Right lobe of liver (tissue), 6 donors: ENCODE measurements around the gene POMT2. TPM values are rescaled to one million over a fixed set of nuclear protein-coding genes. Genes with fewer than 3 reads are reported as not detected.

Experiments
- ATAC-seq, 4 donors: fragments of 200-7000 bp; cut with Tn5 transposase; one replicate each; pipeline ENCODE4 v1.9.1; 2020; ENCODE audit warnings: mild to moderate bottlenecking in 4 of 4, moderate library complexity in 4 of 4
- DNase-seq, 3 donors: peaks; one replicate each; pipeline ENCODE4 v3.0.0-alpha.2; 2020
- H3K27ac ChIP-seq, 3 donors: fragments of 200-600 bp; one replicate each; pipeline ENCODE4 v1.8.0; 2022
- H3K27me3 ChIP-seq, 2 donors: fragments of 200-600 bp; one replicate each; pipeline ENCODE4 v1.8.0; 2022
- H3K36me3 ChIP-seq, 4 donors: fragments of 200-600 bp; sonication (generic) in 1 of 4; one replicate each; pipeline versions ENCODE4 v1.5.1 to v1.8.0; 2017 to 2022; ENCODE audit warnings: control low read depth in 1 of 4
- H3K4me1 ChIP-seq, 4 donors: fragments of 200-600 bp; sonication (generic) in 1 of 4; one replicate each; pipeline versions ENCODE4 v1.5.1 to v1.8.0; 2017 to 2022; ENCODE audit warnings: control low read depth in 1 of 4
- H3K4me3 ChIP-seq, 3 donors: fragments of 200-600 bp; one replicate each; pipeline ENCODE4 v1.8.0; 2022
- H3K9me3 ChIP-seq, 4 donors: fragments of 200-600 bp; sonication (generic) in 1 of 4; one replicate each; pipeline versions ENCODE4 v1.5.1 to v1.8.0; 2017 to 2022; ENCODE audit warnings: control low read depth in 1 of 4
- POLR2A ChIP-seq: fragments of 450-650 bp; IDR thresholded peaks from one replicate; pipeline ENCODE4 v1.6.1; 2017; ENCODE audit warnings: antibody characterized with exemption, mild to moderate bottlenecking
- WGBS: methylation state at CpG from one replicate; pipeline ENCODE4 v1.1.6; 2018; ENCODE audit warnings: low coverage, low lambda C conversion rate; ENCODE audit not compliant: insufficient coverage; ENCODE audit errors: missing lambda C conversion rate; 5-methylcytosine and 5-hydroxymethylcytosine counted together
- intact Hi-C, 2 donors: fragments of 100-400 bp; cut with DNase I; formaldehyde crosslinking; loops; one replicate each; pipeline versions ENCODE4 v1.11.2 to v1.14.1; 2022
- total RNA-seq, 6 experiments: library from RNA; depleted of rRNA in 2 of 6; stranded (reverse); fragments of >200 nt in 2 of 6; fragmentation: NEBNext Ultra II Directional in 3 of 6; extraction: Animal tissue kit (Norgen Biotek cat#: 25700) in 3 of 6; gene quantifications; one replicate each; pipeline versions ENCODE4 v1.1.0 to v1.2.4, GENCODE V29; 2016 to 2023
- TF ChIP-seq, protein P1 (sequence below), 4 donors: fragments of 200-600 bp in 3 of 4; fragments of 450-650 bp in 1 of 4; IDR thresholded peaks; one replicate each; pipeline versions ENCODE4 v1.5.1 to v1.8.0; 2016 to 2022; ENCODE audit warnings: antibody characterized with exemption in 4 of 4, mild to moderate bottlenecking in 2 of 4
- donor health status: DM: no; HTN: yes; CAD: no.
- donor health status: DM: no; HTN: no; CAD: no.
- donor health status: DM: no; HTN: no; CAD: no.
- donor health status: DM: no; HTN: yes; CAD: no.
- donor health status: DM: no; HTN: yes; CAD: no.

Gene POMT2
- total RNA-seq, 6 experiments from 2014 or later, result 5.5 to 15.9 (median 12.9) TPM

GRCh38 chr14:77356899-77357298 lies 36.2 kb upstream of the POMT2 start:
- peaks cover 0 to 5% (median 0%) of the 10 kb centered on the region in 4 donors for H3K4me1 ChIP-seq
- H3K27ac ChIP-seq, result no peak overlapping the region
- H3K27me3 ChIP-seq, result no peaks in the 10 kb centered on the region
- no peaks in the 10 kb centered on the region for H3K36me3 ChIP-seq
- intact Hi-C loops, result no loop called here
- no peak overlapping the region for H3K4me3 ChIP-seq
- H3K9me3 ChIP-seq, result no peaks in the 10 kb centered on the region
- 97% methylated on average over 4 of the region's 4 CpGs for WGBS
- DNase-seq, result no peak
- ATAC-seq, result no peak
- TF ChIP-seq, protein P1, sequence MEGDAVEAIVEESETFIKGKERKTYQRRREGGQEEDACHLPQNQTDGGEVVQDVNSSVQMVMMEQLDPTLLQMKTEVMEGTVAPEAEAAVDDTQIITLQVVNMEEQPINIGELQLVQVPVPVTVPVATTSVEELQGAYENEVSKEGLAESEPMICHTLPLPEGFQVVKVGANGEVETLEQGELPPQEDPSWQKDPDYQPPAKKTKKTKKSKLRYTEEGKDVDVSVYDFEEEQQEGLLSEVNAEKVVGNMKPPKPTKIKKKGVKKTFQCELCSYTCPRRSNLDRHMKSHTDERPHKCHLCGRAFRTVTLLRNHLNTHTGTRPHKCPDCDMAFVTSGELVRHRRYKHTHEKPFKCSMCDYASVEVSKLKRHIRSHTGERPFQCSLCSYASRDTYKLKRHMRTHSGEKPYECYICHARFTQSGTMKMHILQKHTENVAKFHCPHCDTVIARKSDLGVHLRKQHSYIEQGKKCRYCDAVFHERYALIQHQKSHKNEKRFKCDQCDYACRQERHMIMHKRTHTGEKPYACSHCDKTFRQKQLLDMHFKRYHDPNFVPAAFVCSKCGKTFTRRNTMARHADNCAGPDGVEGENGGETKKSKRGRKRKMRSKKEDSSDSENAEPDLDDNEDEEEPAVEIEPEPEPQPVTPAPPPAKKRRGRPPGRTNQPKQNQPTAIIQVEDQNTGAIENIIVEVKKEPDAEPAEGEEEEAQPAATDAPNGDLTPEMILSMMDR (IDR thresholded peaks at IDR 0.05), result no peak
- TF ChIP-seq POLR2A, result no peak

DNA sequence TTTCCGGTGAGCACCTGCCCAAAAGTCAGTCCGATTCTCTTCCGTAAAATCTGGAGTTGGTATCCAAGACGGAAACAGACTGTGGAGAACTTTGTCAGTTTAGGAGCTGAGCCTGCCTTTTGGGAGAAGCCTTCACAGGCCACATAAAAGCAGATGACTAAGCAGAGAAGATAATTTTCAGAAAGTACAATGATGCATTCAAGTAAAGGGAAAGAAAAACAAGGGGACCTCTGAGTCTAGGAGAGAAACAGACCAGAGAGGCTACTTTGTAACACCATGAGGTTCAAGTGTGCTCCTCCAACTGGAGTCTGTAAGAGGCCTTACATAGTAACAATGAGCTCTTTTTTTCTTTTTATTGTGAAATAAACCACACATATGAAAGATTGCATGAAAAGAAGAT lies 35.1 kb upstream of the POMT2 start:
- H3K27ac ChIP-seq, result no peak overlapping the region
- intact Hi-C loops, result no loop called here
- no peak overlapping the region for H3K4me3 ChIP-seq
- WGBS, result 98% methylated on average over 4 of the region's 4 CpGs
- DNase-seq (no peak), ATAC-seq (no peak)
- TF ChIP-seq, protein P1 (IDR thresholded peaks at IDR 0.05), result no peak
- no peak for TF ChIP-seq POLR2A
- no peaks in the 10 kb centered on the region for H3K36me3 ChIP-seq
- H3K4me1 ChIP-seq, result peaks cover 0 to 5% (median 0%) of the 10 kb centered on the region in 4 donors
- H3K9me3 ChIP-seq, result no peaks in the 10 kb centered on the region
- H3K27me3 ChIP-seq, result no peaks in the 10 kb centered on the region

GRCh38 chr14:77353469-77354141 lies 32.9 kb upstream of the POMT2 start:
- no peaks in the 10 kb centered on the region for H3K9me3 ChIP-seq
- TF ChIP-seq, protein P1 (IDR thresholded peaks at IDR 0.05), result no peak
- TF ChIP-seq POLR2A, result no peak
- H3K36me3 ChIP-seq, result no peaks in the 10 kb centered on the region
- WGBS, result 83% methylated on average over 4 of the region's 5 CpGs
- H3K4me3 ChIP-seq, result no peak overlapping the region
- H3K27me3 ChIP-seq, result no peaks in the 10 kb centered on the region
- intact Hi-C loops, result no loop called here
- H3K4me1 ChIP-seq, result peaks cover 0 to 5% (median 0%) of the 10 kb centered on the region in 4 donors
- ATAC-seq, result peak in 1 of 4 donors; percentile 31
- no peak for DNase-seq
- H3K27ac ChIP-seq, result no peak overlapping the region

DNA sequence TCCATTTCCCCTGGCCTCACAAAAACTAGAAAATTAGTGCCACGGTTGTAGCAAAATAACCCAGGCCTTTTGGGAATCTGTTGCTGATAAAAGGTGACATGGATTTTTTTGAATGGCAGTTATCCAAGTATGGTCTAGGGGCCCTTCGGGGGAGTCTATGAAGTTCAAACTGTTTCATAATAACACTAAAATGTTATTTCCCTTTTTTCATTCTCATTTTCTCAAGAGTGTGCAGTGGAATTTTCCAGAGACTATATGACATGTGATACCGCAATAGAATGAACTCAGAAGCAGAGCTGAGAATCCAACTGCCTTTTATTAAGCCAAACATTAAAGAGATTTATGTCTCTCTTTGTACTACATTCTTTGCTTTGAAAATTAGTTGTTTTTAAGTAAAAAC lies 27.1 kb upstream of the POMT2 start:
- TF ChIP-seq, protein P1 (IDR thresholded peaks at IDR 0.05), result no peak
- TF ChIP-seq POLR2A, result no peak

More for the DNA sequence above, 27.1 kb upstream of the POMT2 start:
- Histone ChIP-seq H3K27ac (no peak overlapping the region), H3K27me3 (no peaks in the 10 kb centered on the region), H3K4me1 (peaks cover 0 to 2% (median 0%) of the 10 kb centered on the region in 4 donors), H3K9me3 (no peaks in the 10 kb centered on the region), H3K4me3 (no peak overlapping the region), H3K36me3 (peaks cover 0 to 4% (median 0%) of the 10 kb centered on the region in 4 donors)
- DNase-seq (no peak), ATAC-seq (peak in 1 of 4 donors; percentile 33)
- intact Hi-C loops, result no loop called here
- 86% methylated on average over 3 of the region's 3 CpGs for WGBS
